Measurements from ENCODE around the gene DOP1B. TPM values are rescaled to one million over a fixed set of nuclear protein-coding genes. Genes with fewer than 3 reads are reported as not detected.
A peak's percentile ranks its signal among the peaks of the same experiment; 100 is the strongest.

Gene DOP1B
- total and polyA plus RNA-seq, 2 of the 4 experiments (the other 2 are of a cell fraction) = 8.8 to 13.0 TPM

GRCh38 chr21:36155603-36156338 is 853 bp upstream of the DOP1B start:
- in situ Hi-C loops (cut with MboI; ENCODE audit: low sequenced_read_pairs) = loop anchor here (10.0 kb wide), 1 partner anchor 49 kb away; no protein-coding TSS in a partner anchor
- WGBS, 2 experiments (ENCODE audit: extremely low coverage in 2 of 2, insufficient read length in 1 of 2) = 6% methylated on average over 13 of the region's 53 CpGs; no CpG with 5 or more reads in 1 of the 2 experiments

More at GRCh38 chr21:36155603-36156338, 853 bp upstream of the DOP1B start:
- no peak for TF ChIP-seq MAFK (IDR thresholded peaks at IDR 0.05; ENCODE audit: low read depth, low read length)
- no peak for TF ChIP-seq USF2 (IDR thresholded peaks at IDR 0.05; ENCODE audit: low read depth, low read length)
- no peak for TF ChIP-seq BHLHE40 (IDR thresholded peaks at IDR 0.05; ENCODE audit: low read depth, low read length)
- no peak for TF ChIP-seq RFX5 (IDR thresholded peaks at IDR 0.05; ENCODE audit: low read depth, low read length)
- peak; percentile 87 for TF ChIP-seq POLR2A (IDR thresholded peaks at IDR 0.05; ENCODE audit: low read depth, low read length)
- no peak for TF ChIP-seq RAD21 (IDR thresholded peaks at IDR 0.05; ENCODE audit: low read length)
- TF ChIP-seq MXI1 (IDR thresholded peaks at IDR 0.05; ENCODE audit: borderline replicate concordance, low read depth, low read length) = no peak
- no peak overlapping the region for H4K91ac ChIP-seq (ENCODE audit: insufficient read depth, low read depth, low read length)
- POLR2A ChIA-PET (ENCODE audit: unreplicated experiment) = interaction anchor here (0.5 to 0.6 kb wide), 2 partner anchors 19 to 130 kb away, joined by 3 to 4 read pairs; no protein-coding TSS in a partner anchor
- H3K9me1 ChIP-seq (ENCODE audit: insufficient read depth, low read length) = peaks cover 8% of the 10 kb centered on the region
- H3K56ac ChIP-seq (ENCODE audit: extremely low read depth, insufficient read depth, low read length) = no peak overlapping the region
- H3K9me3 ChIP-seq (ENCODE audit: control insufficient read depth, insufficient read depth, low read length) = no peaks in the 10 kb centered on the region; the same call in 1 of the 2 replicates
- H4K8ac ChIP-seq (ENCODE audit: low read depth in 2 of 2, low read length in 2 of 2) = peak overlapping the region; percentile 6 to 49; a peak in 3 of 4 replicates
- peak overlapping the region; percentile 97 for H2AFZ ChIP-seq (replicated peaks; ENCODE audit: low read length, poor library complexity)
- intact Hi-C loops (cut with micrococcal nuclease) (loop anchor here (1.0 to 5.0 kb wide), 3 partner anchors 52 to 177 kb away; no protein-coding TSS in a partner anchor), dilution Hi-C loops (cut with HindIII; ENCODE audit: low sequenced_read_pairs, unreplicated experiment) (no loop called here)
- H3K4me3 ChIP-seq (ENCODE audit: insufficient read depth, low read depth, low read length) = peak overlapping the region; percentile 64
- H3K36me3 ChIP-seq (ENCODE audit: control insufficient read depth, insufficient read depth, low read length) = no peaks in the 10 kb centered on the region
- H3K14ac ChIP-seq (replicated peaks; ENCODE audit: low read depth, low read length) = peak overlapping the region; percentile 84
- DNase-seq (no peak), ATAC-seq (ENCODE audit: low read depth) (no peak)
- H2AK9ac ChIP-seq (replicated peaks; ENCODE audit: low read depth, low read length, poor library complexity) = peak overlapping the region; percentile 89
- no peak overlapping the region for H2BK20ac ChIP-seq (ENCODE audit: low read depth, low read length)
- no peaks in the 10 kb centered on the region for H4K20me1 ChIP-seq (ENCODE audit: insufficient read depth, low read length)
- H2BK15ac ChIP-seq (ENCODE audit: low read depth, low read length) = no peak overlapping the region
- H2BK5ac ChIP-seq (ENCODE audit: low read depth, low read length, poor library complexity, severe bottlenecking) = no peak overlapping the region
- CTCF ChIA-PET = no interaction called here
- H4K5ac ChIP-seq (ENCODE audit: low read depth, low read length) = 0 out of 2 replicates have a peak overlapping the region, but pooled peaks have one; percentile 4
- peak overlapping the region; percentile 70 for H3K4me2 ChIP-seq (ENCODE audit: low read depth, low read length)
- no peak overlapping the region for H3K18ac ChIP-seq (ENCODE audit: low read depth, low read length)
- H2AK5ac ChIP-seq (ENCODE audit: low read depth, low read length) = 0 out of 2 replicates have a peak overlapping the region, but pooled peaks have one; percentile 43
- peak overlapping the region; percentile 79 for H3K9ac ChIP-seq (ENCODE audit: low read depth, low read length)
- peaks cover 13 to 32% of the 10 kb centered on the region in 2 experiments for H3K79me1 ChIP-seq (ENCODE audit: low read depth in 1 of 2, low read length in 2 of 2)
- H3K4me1 ChIP-seq (ENCODE audit: control insufficient read depth, insufficient read depth, low read length) = peaks cover 4% of the 10 kb centered on the region
- BruUV-seq (replicated peaks) = no TSS peak
- H3K23ac ChIP-seq (ENCODE audit: low read depth, low read length) = 0 out of 2 replicates have a peak overlapping the region, but pooled peaks have one; percentile 46
- H3K4ac ChIP-seq (ENCODE audit: low read depth, low read length) = 0 out of 2 replicates have a peak overlapping the region, but pooled peaks have one; percentile 24
- H3K27me3 ChIP-seq (ENCODE audit: control insufficient read depth, insufficient read depth, low read length) = no peaks in the 10 kb centered on the region
- H2BK120ac ChIP-seq (ENCODE audit: low read depth, low read length) = no peak overlapping the region
- peak overlapping the region; percentile 58; the same call in 1 of the 2 replicates for H3K27ac ChIP-seq (ENCODE audit: insufficient read depth, low read length)

Measured in IMR-90 (cell line).